GM18517 (cell line): ENCODE data around the gene DOCK9.
"Not testable (repeated sequence)": the region's sequence is repeated elsewhere in the genome, so short reads cannot be mapped to it uniquely, and the experiment has no call there.

Source experiments
- ATAC-seq: cut with Tn5 transposase; IDR thresholded peaks from one replicate; pipeline ENCODE4 v1.9.1; 2021; ENCODE audit warnings: mild to moderate bottlenecking, moderate library complexity; ENCODE audit not compliant: unreplicated experiment

DOCK9 gene

GRCh38 chr13:98829541-98829940, 148.3 kb downstream of the DOCK9 start:
- no peak for ATAC-seq

GRCh38 chr13:98828614-98829013, 149.2 kb downstream of the DOCK9 start:
- ATAC-seq: no peak

GRCh38 chr13:98827449-98827848, 150.4 kb downstream of the DOCK9 start:
- ATAC-seq: no peak

- no peak for ATAC-seq
Measured at GRCh38 chr13:98826146-98826545, 151.7 kb downstream of the DOCK9 start.

GRCh38 chr13:98825659-98826058, 152.2 kb downstream of the DOCK9 start:
- no peak for ATAC-seq

- no peak for ATAC-seq
Measured at GRCh38 chr13:98824376-98825160, 153.3 kb downstream of the DOCK9 start.

GRCh38 chr13:98823442-98823841, 154.4 kb downstream of the DOCK9 start:
- no peak for ATAC-seq

- ATAC-seq: no peak
Measured at GRCh38 chr13:98822225-98822606, 155.6 kb downstream of the DOCK9 start.

GRCh38 chr13:98821372-98822224, 156.3 kb downstream of the DOCK9 start:
- ATAC-seq: no peak

GRCh38 chr13:98820744-98821371, 157.0 kb downstream of the DOCK9 start:
- no peak for ATAC-seq

GRCh38 chr13:98820300-98820699, 157.6 kb downstream of the DOCK9 start:
- ATAC-seq: no peak

- no peak for ATAC-seq
Measured at GRCh38 chr13:98819382-98820010, 158.4 kb downstream of the DOCK9 start.

- ATAC-seq: no peak
Measured at GRCh38 chr13:98816406-98816805, 161.5 kb downstream of the DOCK9 start.

- ATAC-seq: no peak
Measured at GRCh38 chr13:98813993-98814392, 163.9 kb downstream of the DOCK9 start.

- not testable (repeated sequence) for ATAC-seq
Measured at GRCh38 chr13:98812186-98812790, 165.6 kb downstream of the DOCK9 start.

- ATAC-seq: no peak
Measured at GRCh38 chr13:98810746-98811145, 167.1 kb downstream of the DOCK9 start.

GRCh38 chr13:98809345-98809777, 168.5 kb downstream of the DOCK9 start:
- ATAC-seq: no peak

GRCh38 chr13:98807774-98808173, 170.1 kb downstream of the DOCK9 start:
- no peak for ATAC-seq

GRCh38 chr13:98804336-98804855, 173.5 kb downstream of the DOCK9 start:
- ATAC-seq: no peak

- ATAC-seq: no peak
Measured at GRCh38 chr13:98803921-98804320, 173.9 kb downstream of the DOCK9 start.
